GM23338 (cell line): ENCODE measurements around the gene FAM120AOS. TPM values are rescaled to one million over a fixed set of nuclear protein-coding genes. Genes with fewer than 3 reads are reported as not detected.

ENCODE experiments used
- ATAC-seq: fragments of 200-7000 bp; cut with Tn5 transposase; 3 replicates; pipeline ENCODE4 v1.9.1; 2020
- DNase-seq: peaks from one replicate; pipeline ENCODE4 v3.0.0-alpha.2; 2015; ENCODE audit warnings: low spot score
- H2AFZ ChIP-seq: fragments of 200-600 bp; sonication (generic); 2 replicates; pipeline ENCODE4 v1.8.0; 2016; ENCODE audit warnings: antibody characterized with exemption, mild to moderate bottlenecking, moderate library complexity
- H3F3A ChIP-seq: fragments of 200-600 bp; sonication (generic); replicated peaks from 2 replicates; pipeline ENCODE4 v1.8.0; 2017; ENCODE audit warnings: antibody characterized with exemption, mixed run types, low read depth
- H3K27ac ChIP-seq: fragments of 200-600 bp; sonication (generic); 2 replicates; pipeline ENCODE4 v1.6.1; 2016; ENCODE audit warnings: low read depth
- H3K27me3 ChIP-seq: fragments of 200-600 bp; sonication (generic); 2 replicates; pipeline ENCODE4 v1.8.0; 2016; ENCODE audit warnings: mild to moderate bottlenecking, mixed run types, moderate library complexity; ENCODE audit not compliant: insufficient read depth
- H3K36me3 ChIP-seq: fragments of 200-600 bp; sonication (generic); 2 replicates; pipeline ENCODE4 v1.8.0; 2016; ENCODE audit warnings: mild to moderate bottlenecking; ENCODE audit not compliant: insufficient read depth
- H3K4me1 ChIP-seq: fragments of 200-600 bp; sonication (generic); 2 replicates; pipeline ENCODE4 v1.8.0; 2016; ENCODE audit warnings: mild to moderate bottlenecking, moderate library complexity; ENCODE audit not compliant: insufficient read depth
- H3K4me2 ChIP-seq: fragments of 200-600 bp; sonication (generic); 2 replicates; pipeline ENCODE4 v1.7.1; 2017; ENCODE audit warnings: mixed run types
- H3K4me3 ChIP-seq: fragments of 200-600 bp; sonication (generic); 2 replicates; pipeline ENCODE4 v1.6.1; 2016; ENCODE audit warnings: mixed run types
- H3K79me2 ChIP-seq: fragments of 200-600 bp; sonication (generic); replicated peaks from 2 replicates; pipeline ENCODE4 v1.8.0; 2017; ENCODE audit warnings: mild to moderate bottlenecking; ENCODE audit not compliant: insufficient read depth
- H3K9me2 ChIP-seq: fragments of 200-600 bp; sonication (generic); 2 replicates; pipeline ENCODE4 v1.8.0; 2017; ENCODE audit not compliant: insufficient read depth
- H4K20me1 ChIP-seq: fragments of 200-600 bp; sonication (generic); replicated peaks from 2 replicates; pipeline ENCODE4 v1.8.0; 2017; ENCODE audit warnings: mild to moderate bottlenecking; ENCODE audit not compliant: insufficient read depth
- H3K27ac Mint-ChIP-seq: 2 replicates; pipeline ENCODE4 v1.8.0; 2020; ENCODE audit warnings: inconsistent platforms, mild to moderate bottlenecking, moderate library complexity, mixed read lengths
- H3K27me3 Mint-ChIP-seq: 3 replicates; pipeline ENCODE4 v1.8.0; 2022; ENCODE audit warnings: low read depth, mild to moderate bottlenecking, moderate library complexity, mixed read lengths, inconsistent platforms; ENCODE audit not compliant: insufficient read depth, poor library complexity
- H3K36me3 Mint-ChIP-seq: 3 replicates; pipeline ENCODE4 v1.8.0; 2021; ENCODE audit warnings: low read depth, mild to moderate bottlenecking, inconsistent platforms, moderate library complexity, mixed read lengths
- H3K4me1 Mint-ChIP-seq: 3 replicates; pipeline ENCODE4 v1.8.0; 2020; ENCODE audit warnings: mild to moderate bottlenecking, inconsistent platforms, mixed read lengths
- H3K4me3 Mint-ChIP-seq: 3 replicates; pipeline ENCODE4 v1.8.0; 2021; ENCODE audit warnings: moderate library complexity, mild to moderate bottlenecking, inconsistent platforms, mixed read lengths
- H3K9me3 Mint-ChIP-seq: 3 replicates; pipeline ENCODE4 v1.8.0; 2020; ENCODE audit warnings: moderate library complexity, mild to moderate bottlenecking, inconsistent platforms, mixed read lengths
- CREB1 ChIP-seq: fragments of 250-450 bp; sonication (Bioruptor Pico); IDR thresholded peaks from 2 replicates; pipeline ENCODE4 v1.5.0; 2020; ENCODE audit warnings: low read depth, mild to moderate bottlenecking, moderate library complexity
- ETS1 ChIP-seq: IDR thresholded peaks from 2 replicates; pipeline ENCODE4 v1.6.1; 2016; ENCODE audit warnings: antibody characterized with exemption
- EZH2phosphoT487 ChIP-seq: fragments of 200-600 bp; sonication (generic); IDR thresholded peaks from one replicate; pipeline ENCODE4 v1.8.1; 2018; ENCODE audit warnings: antibody characterized with exemption; ENCODE audit not compliant: unreplicated experiment
- JUNB ChIP-seq: IDR thresholded peaks from one replicate; pipeline ENCODE4 v1.6.1; 2016; ENCODE audit warnings: antibody characterized with exemption; ENCODE audit not compliant: unreplicated experiment
- NANOG ChIP-seq: IDR thresholded peaks from 2 replicates; pipeline ENCODE4 v1.6.1; 2016; ENCODE audit warnings: antibody characterized with exemption, borderline replicate concordance
- POLR2AphosphoS5 ChIP-seq: IDR thresholded peaks from 2 replicates; pipeline ENCODE4 v1.6.1; 2016; ENCODE audit warnings: antibody characterized with exemption, low read depth
- REST ChIP-seq: IDR thresholded peaks from one replicate; pipeline ENCODE4 v1.6.1; 2018; ENCODE audit warnings: antibody characterized with exemption; ENCODE audit not compliant: unreplicated experiment
- STAT1 ChIP-seq: IDR thresholded peaks from one replicate; pipeline ENCODE4 v1.6.1; 2016; ENCODE audit warnings: antibody characterized with exemption; ENCODE audit not compliant: unreplicated experiment
- ZNF114 ChIP-seq: fragments of 250-450 bp; sonication (Bioruptor Pico); IDR thresholded peaks from 2 replicates; pipeline ENCODE4 v1.5.0; 2020; ENCODE audit warnings: mild to moderate bottlenecking, moderate library complexity
- ZNF331 ChIP-seq: fragments of 250-450 bp; sonication (Bioruptor Pico); IDR thresholded peaks from 2 replicates; pipeline ENCODE4 v1.5.0; 2020; ENCODE audit warnings: low read depth, mild to moderate bottlenecking, moderate library complexity
- ZNF462 ChIP-seq: fragments of 250-450 bp; sonication (Bioruptor Pico); IDR thresholded peaks from 2 replicates; pipeline ENCODE4 v1.5.0; 2020; ENCODE audit warnings: mild to moderate bottlenecking, moderate library complexity
- polyA plus RNA-seq: library from polyadenylated mRNA; unstranded; fragments of >200 nt; fragmentation: Nextera tagmentation; extraction: Ambion mirVana; gene quantifications from 2 replicates; pipeline ENCODE4 v1.2.1, GENCODE V29; 2016
- total RNA-seq: library from RNA; depleted of rRNA; stranded (reverse); fragments of >200 nt; shearing (Covaris generic); gene quantifications from 2 replicates; pipeline ENCODE4 v1.2.3, GENCODE V29; 2014

FAM120AOS gene
- total and polyA plus RNA-seq, 2 experiments from 2014 or later = 31.5 to 40.4 TPM

- Histone ChIP-seq H3K4me2 (no peak overlapping the region), H3K27me3 (no peaks in the 10 kb centered on the region), H3K9me2 (no peaks in the 10 kb centered on the region), H3K27ac (no peak overlapping the region), H3K79me2 (no peaks in the 10 kb centered on the region), H2AFZ (no peak overlapping the region), H3K36me3 (no peaks in the 10 kb centered on the region), H3K4me1 (no peaks in the 10 kb centered on the region), H3F3A (no peaks in the 10 kb centered on the region), H4K20me1 (no peaks in the 10 kb centered on the region), H3K4me3 (no peak overlapping the region)
- TF ChIP-seq JUNB (no peak), EZH2phosphoT487 (no peak), POLR2AphosphoS5 (no peak), ZNF331 (CRISPR knock-in tag) (no peak), REST (no peak), ZNF114 (CRISPR knock-in tag) (no peak)
- DNase-seq = no peak
- Mint-ChIP-seq H3K27me3 (peaks cover 4% of the 10 kb centered on the region), H3K27ac (no peak overlapping the region), H3K4me1 (no peaks in the 10 kb centered on the region), H3K36me3 (peaks cover 8% of the 10 kb centered on the region), H3K9me3 (peaks cover 19% of the 10 kb centered on the region), H3K4me3 (no peak overlapping the region)
- no peak; the same call in 2 of the 3 replicates for ATAC-seq
Observed at GRCh38 chr9:93416530-93417235, 36.7 kb downstream of the FAM120AOS start.

GRCh38 chr9:93415176-93415690 is 38.1 kb downstream of the FAM120AOS start:
- Mint-ChIP-seq H3K36me3 (peaks cover 8% of the 10 kb centered on the region), H3K27ac (no peak overlapping the region), H3K4me3 (no peak overlapping the region), H3K9me3 (peaks cover 19% of the 10 kb centered on the region), H3K4me1 (no peaks in the 10 kb centered on the region), H3K27me3 (peaks cover 3% of the 10 kb centered on the region)
- H3K27me3 ChIP-seq = no peaks in the 10 kb centered on the region
- no peak overlapping the region for H3K4me3 ChIP-seq
- H3K36me3 ChIP-seq = no peaks in the 10 kb centered on the region
- H3K4me2 ChIP-seq = no peak overlapping the region
- ATAC-seq (no peak), DNase-seq (no peak)
- no peaks in the 10 kb centered on the region for H4K20me1 ChIP-seq
- no peak overlapping the region for H3K27ac ChIP-seq
- H3F3A ChIP-seq = no peaks in the 10 kb centered on the region
- no peaks in the 10 kb centered on the region for H3K4me1 ChIP-seq
- H2AFZ ChIP-seq = no peak overlapping the region
- no peaks in the 10 kb centered on the region for H3K79me2 ChIP-seq
- no peaks in the 10 kb centered on the region for H3K9me2 ChIP-seq
- TF ChIP-seq EZH2phosphoT487 = no peak
- no peak for TF ChIP-seq ZNF114 (CRISPR knock-in tag)
- no peak for TF ChIP-seq ETS1
- TF ChIP-seq STAT1 = no peak
- no peak for TF ChIP-seq ZNF331 (CRISPR knock-in tag)
- TF ChIP-seq NANOG = no peak
- TF ChIP-seq CREB1 (CRISPR knock-in tag) = no peak
- no peak for TF ChIP-seq ZNF462 (CRISPR knock-in tag)
